ENCODE data around the gene ARHGEF5. TPM values are rescaled to one million over a fixed set of nuclear protein-coding genes. Genes with fewer than 3 reads are reported as not detected.
"Not testable (repeated sequence)": the region's sequence is repeated elsewhere in the genome, so short reads cannot be mapped to it uniquely, and the experiment has no call there.

ARHGEF5 gene
- total and polyA plus RNA-seq, 2 of the 13 experiments (the other 11 are each of a cell fraction or from before 2014, with no cell fraction given): 1.2 to 1.3 TPM

DNA sequence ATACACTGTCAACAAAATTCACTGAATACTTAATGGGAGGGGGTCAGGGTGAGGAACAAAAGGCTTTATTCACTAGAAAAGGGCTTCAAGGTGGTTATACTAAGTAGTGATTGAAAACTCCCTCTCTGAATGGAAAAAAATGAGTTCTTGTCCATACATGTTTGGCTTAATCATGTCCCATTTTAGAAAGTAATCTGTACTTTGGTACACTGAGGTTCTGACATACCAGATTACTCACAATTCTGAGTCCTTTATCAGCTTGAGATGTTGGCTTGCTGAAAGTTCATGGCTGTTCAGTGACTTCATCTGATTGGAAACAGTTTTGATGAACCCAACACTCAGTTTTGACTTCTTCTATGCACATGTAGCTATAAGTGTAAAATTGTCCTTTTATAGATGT is 61.1 kb downstream of the ARHGEF5 start (continued):
- TF ChIP-seq, protein P1, sequence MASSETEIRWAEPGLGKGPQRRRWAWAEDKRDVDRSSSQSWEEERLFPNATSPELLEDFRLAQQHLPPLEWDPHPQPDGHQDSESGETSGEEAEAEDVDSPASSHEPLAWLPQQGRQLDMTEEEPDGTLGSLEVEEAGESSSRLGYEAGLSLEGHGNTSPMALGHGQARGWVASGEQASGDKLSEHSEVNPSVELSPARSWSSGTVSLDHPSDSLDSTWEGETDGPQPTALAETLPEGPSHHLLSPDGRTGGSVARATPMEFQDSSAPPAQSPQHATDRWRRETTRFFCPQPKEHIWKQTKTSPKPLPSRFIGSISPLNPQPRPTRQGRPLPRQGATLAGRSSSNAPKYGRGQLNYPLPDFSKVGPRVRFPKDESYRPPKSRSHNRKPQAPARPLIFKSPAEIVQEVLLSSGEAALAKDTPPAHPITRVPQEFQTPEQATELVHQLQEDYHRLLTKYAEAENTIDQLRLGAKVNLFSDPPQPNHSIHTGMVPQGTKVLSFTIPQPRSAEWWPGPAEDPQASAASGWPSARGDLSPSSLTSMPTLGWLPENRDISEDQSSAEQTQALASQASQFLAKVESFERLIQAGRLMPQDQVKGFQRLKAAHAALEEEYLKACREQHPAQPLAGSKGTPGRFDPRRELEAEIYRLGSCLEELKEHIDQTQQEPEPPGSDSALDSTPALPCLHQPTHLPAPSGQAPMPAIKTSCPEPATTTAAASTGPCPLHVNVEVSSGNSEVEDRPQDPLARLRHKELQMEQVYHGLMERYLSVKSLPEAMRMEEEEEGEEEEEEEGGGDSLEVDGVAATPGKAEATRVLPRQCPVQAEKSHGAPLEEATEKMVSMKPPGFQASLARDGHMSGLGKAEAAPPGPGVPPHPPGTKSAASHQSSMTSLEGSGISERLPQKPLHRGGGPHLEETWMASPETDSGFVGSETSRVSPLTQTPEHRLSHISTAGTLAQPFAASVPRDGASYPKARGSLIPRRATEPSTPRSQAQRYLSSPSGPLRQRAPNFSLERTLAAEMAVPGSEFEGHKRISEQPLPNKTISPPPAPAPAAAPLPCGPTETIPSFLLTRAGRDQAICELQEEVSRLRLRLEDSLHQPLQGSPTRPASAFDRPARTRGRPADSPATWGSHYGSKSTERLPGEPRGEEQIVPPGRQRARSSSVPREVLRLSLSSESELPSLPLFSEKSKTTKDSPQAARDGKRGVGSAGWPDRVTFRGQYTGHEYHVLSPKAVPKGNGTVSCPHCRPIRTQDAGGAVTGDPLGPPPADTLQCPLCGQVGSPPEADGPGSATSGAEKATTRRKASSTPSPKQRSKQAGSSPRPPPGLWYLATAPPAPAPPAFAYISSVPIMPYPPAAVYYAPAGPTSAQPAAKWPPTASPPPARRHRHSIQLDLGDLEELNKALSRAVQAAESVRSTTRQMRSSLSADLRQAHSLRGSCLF (CRISPR knock-in tag; IDR thresholded peaks at IDR 0.05; ENCODE audit: borderline replicate concordance): no peak

DNA sequence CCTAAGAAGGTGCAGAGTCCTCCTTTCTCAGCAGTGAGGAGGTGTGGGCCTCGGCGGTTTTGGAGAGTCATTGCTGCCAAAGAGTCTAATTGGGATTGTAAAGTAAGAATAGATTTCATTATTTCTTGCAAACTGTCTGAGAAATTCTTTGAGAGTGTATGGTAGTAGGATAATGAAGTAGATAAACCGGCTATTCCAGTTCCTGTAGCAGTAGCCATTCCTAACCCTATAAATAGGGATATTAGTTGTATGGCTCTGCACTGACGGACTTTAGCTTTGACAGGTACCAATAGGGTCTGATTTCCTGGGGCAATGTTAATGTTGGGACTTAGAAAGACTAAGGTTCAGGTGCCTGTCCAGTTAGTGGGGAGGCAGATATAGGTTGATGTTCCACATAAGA is 63.7 kb downstream of the ARHGEF5 start:
- intact Hi-C loops (cut with micrococcal nuclease; ENCODE audit: unreplicated experiment); H3K9me3 ChIP-seq (ENCODE audit: low read length); CTCF ChIA-PET (ENCODE audit: low intra/inter-chr PET ratio, low total read pairs); H3K27ac ChIP-seq (ENCODE audit: extremely low read length, insufficient read depth, low read length); H3K27me3 ChIP-seq (ENCODE audit: control insufficient read depth in 1 of 2, insufficient read depth in 2 of 2, low read length in 2 of 2); H3K36me3 ChIP-seq (replicated peaks in 1 of 2; ENCODE audit: control insufficient read depth in 1 of 2, insufficient read depth in 2 of 2, low read length in 2 of 2); H2AFZ ChIP-seq (ENCODE audit: low read length); BruUV-seq (replicated peaks); FAIRE-seq; H3K4me3 ChIP-seq (replicated peaks in 1 of 3; ENCODE audit: insufficient read depth in 1 of 3, low read depth in 2 of 3, low read length in 3 of 3); H4K20me1 ChIP-seq (ENCODE audit: insufficient read depth, low read length); H3K79me2 ChIP-seq (ENCODE audit: insufficient read depth, low read length); in situ Hi-C loops (cut with HindIII; ENCODE audit: extremely low pct_ligation_motif_present, low pct_unique_long_range_greater_than_20kb); POLR2A ChIA-PET; ATAC-seq; DNase-seq (ENCODE audit: low spot score); H3K4me2 ChIP-seq (ENCODE audit: low read depth, low read length); H3K4me1 ChIP-seq (ENCODE audit: insufficient read depth, low read length); H3K9ac ChIP-seq (ENCODE audit: insufficient read depth, low read depth, low read length): not testable (repeated sequence)
- 7% methylated on average over 4 of the region's 4 CpGs for WGBS (ENCODE audit: low lambda C conversion rate)

DNA sequence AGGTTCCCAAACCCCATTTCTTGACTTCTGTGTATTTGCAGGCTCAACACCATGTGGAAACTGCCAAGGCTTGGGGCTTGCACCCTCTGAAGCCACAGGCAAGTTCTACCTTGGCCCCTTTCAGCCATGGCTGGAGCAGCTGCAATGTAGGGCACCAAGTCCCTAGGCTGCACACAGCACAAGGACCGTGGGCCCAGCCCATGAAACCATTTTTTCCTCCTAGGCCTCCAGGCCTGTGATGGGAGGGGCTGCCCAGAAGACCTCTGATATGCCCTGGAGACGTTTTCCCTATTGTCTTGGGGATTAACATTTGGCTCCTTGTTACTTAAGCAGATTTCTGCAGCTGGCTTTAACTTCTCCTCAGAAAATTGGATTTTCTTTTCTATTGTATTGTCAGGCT is 72.3 kb downstream of the ARHGEF5 start:
- H3K4me2 ChIP-seq (ENCODE audit: low read depth, low read length); H3K4me3 ChIP-seq (replicated peaks in 1 of 3; ENCODE audit: insufficient read depth in 1 of 3, low read depth in 2 of 3, low read length in 3 of 3); H3K4me1 ChIP-seq (ENCODE audit: insufficient read depth, low read length); FAIRE-seq; H2AFZ ChIP-seq (ENCODE audit: low read length); H3K27ac ChIP-seq (ENCODE audit: extremely low read length, insufficient read depth, low read length); H3K36me3 ChIP-seq (replicated peaks in 1 of 2; ENCODE audit: control insufficient read depth in 1 of 2, insufficient read depth in 2 of 2, low read length in 2 of 2); H3K79me2 ChIP-seq (ENCODE audit: insufficient read depth, low read length); H3K9ac ChIP-seq (ENCODE audit: insufficient read depth, low read depth, low read length); intact Hi-C loops (cut with micrococcal nuclease; ENCODE audit: unreplicated experiment); BruUV-seq (replicated peaks); DNase-seq (ENCODE audit: low spot score); ATAC-seq; POLR2A ChIA-PET; in situ Hi-C loops (cut with HindIII; ENCODE audit: extremely low pct_ligation_motif_present, low pct_unique_long_range_greater_than_20kb); H4K20me1 ChIP-seq (ENCODE audit: insufficient read depth, low read length); H3K27me3 ChIP-seq (ENCODE audit: control insufficient read depth in 1 of 2, insufficient read depth in 2 of 2, low read length in 2 of 2); CTCF ChIA-PET (ENCODE audit: low intra/inter-chr PET ratio, low total read pairs): not testable (repeated sequence)
- H3K9me3 ChIP-seq (ENCODE audit: low read length): peaks cover 35% of the 10 kb centered on the region
- WGBS (ENCODE audit: low lambda C conversion rate): 4% methylated on average over 2 of the region's 2 CpGs
